ENCODE data around the gene HAGHL.

Gene HAGHL

DNA sequence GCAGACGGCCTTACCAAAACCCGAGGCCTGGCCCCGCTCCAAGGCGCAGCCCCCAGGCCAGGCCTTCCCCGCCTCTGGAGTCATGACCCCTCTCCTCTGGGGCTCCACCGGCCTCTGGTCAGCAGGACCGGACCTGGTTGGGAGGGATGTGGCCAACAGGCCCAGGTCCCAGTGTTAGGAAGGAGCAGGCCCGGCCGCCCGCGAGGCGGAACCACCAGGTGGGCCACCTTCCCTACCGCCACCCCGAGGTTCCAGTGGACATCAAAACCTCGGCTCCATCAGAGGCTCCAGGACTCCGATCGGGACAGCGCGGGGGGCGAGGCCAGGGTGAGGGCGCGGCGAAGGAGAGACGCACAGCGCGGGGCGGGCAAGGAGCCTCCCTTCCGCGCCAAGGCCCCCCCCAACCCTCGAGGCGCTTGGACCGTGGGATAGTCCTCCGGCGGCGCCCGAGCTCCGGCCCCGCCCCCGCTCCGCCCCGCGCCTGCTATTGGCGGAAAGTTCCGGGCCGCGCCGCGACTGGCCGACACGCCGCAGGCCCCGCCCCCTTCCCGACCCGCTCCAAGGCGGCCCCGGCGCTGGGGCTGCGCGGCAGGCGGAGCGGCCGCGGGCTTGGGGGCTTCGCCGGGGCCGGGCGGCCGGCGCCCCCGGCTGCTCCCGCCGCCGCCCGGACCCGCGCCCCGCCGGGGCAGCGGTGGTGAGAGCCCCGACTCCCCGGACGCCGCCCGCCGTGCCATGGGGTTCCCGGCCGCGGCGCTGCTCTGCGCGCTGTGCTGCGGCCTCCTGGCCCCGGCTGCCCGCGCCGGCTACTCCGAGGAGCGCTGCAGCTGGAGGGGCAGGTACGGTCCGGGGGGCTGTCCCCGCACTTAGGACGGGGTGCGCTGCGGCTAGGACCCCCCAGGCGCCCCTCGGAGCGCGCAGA lies 12.1 kb upstream of the HAGHL start, which contains the start of gene METRN:
METRN (plus strand) TSS at position 561 of the 919 bp plus-strand sequence; CDS start at position 733, 172 bp downstream.
- peak within 1 kb of the TSS; percentile 74 for H3K9ac ChIP-seq (ENCODE audit: low read depth, low read length)
- peak; percentile 93 for DNase-seq

DNA sequence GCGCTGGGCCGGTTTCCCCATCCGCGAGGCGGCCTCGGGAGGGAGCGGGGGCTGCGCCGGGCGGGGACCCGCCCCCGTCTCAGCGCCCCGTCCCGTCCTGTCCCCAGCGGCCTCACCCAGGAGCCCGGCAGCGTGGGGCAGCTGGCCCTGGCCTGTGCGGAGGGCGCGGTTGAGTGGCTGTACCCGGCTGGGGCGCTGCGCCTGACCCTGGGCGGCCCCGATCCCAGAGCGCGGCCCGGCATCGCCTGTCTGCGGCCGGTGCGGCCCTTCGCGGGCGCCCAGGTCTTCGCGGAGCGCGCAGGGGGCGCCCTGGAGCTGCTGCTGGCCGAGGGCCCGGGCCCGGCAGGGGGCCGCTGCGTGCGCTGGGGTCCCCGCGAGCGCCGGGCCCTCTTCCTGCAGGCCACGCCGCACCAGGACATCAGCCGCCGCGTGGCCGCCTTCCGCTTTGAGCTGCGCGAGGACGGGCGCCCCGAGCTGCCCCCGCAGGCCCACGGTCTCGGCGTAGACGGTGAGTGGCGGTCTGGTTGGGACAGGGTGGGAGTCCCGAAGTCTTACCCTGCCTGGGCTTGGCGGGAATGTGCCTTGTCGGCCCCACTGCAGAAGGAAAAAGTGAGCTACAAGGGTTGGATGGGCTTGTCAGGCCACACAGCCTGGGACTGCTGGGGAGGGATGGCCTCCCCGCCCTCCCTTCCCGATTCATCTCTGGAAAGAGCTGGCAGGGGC lies 11.3 kb upstream of the HAGHL start:
- peak overlapping the region; percentile 47; the same call in 1 of the 2 replicates for H3K27ac ChIP-seq (ENCODE audit: low read length)
- peak overlapping the region; percentile 67 to 75; a peak in 3 of 4 replicates for H3K4me3 ChIP-seq (ENCODE audit: low read depth in 1 of 2, low read length in 2 of 2)
- TF ChIP-seq CTCF (IDR thresholded peaks at IDR 0.05; ENCODE audit: borderline replicate concordance, extremely low read depth, low read length, poor library complexity, severe bottlenecking) (peak; percentile 8), EZH2 (IDR thresholded peaks at IDR 0.05; ENCODE audit: borderline replicate concordance, low read depth, low read length, severe bottlenecking) (no peak)
- peak overlapping the region; percentile 71 for H2AFZ ChIP-seq (ENCODE audit: low read depth, low read length)
- peaks cover 65% of the 10 kb centered on the region for H3K4me1 ChIP-seq (ENCODE audit: insufficient read depth, low read length)
- peak overlapping the region; percentile 74 for H3K9ac ChIP-seq (ENCODE audit: low read depth, low read length)
- H3K36me3 ChIP-seq (ENCODE audit: insufficient read depth, low read length) = peaks cover 12% of the 10 kb centered on the region; the same call in 1 of the 2 replicates
- H3K4me2 ChIP-seq (ENCODE audit: insufficient read depth, low read length) = peak overlapping the region; percentile 68
- peaks cover 45% of the 10 kb centered on the region for H4K20me1 ChIP-seq (ENCODE audit: insufficient read depth, low read length)
- no peaks in the 10 kb centered on the region for H3K9me3 ChIP-seq (ENCODE audit: insufficient read depth, low read length, severe bottlenecking)
- peak; percentile 28 for DNase-seq
- H3K79me2 ChIP-seq (ENCODE audit: insufficient read depth, low read length) = peaks cover 18% of the 10 kb centered on the region
- H3K27me3 ChIP-seq (ENCODE audit: insufficient read depth, low read length, poor library complexity) = peaks cover 6% of the 10 kb centered on the region
- ATAC-seq (ENCODE audit: insufficient read depth, low read depth) = peak; percentile 10; the same call in 2 of the 3 replicates

More for the DNA sequence above, 12.1 kb upstream of the HAGHL start, which contains the start of gene METRN:
- Histone ChIP-seq H3K9me3 (ENCODE audit: insufficient read depth, low read length, severe bottlenecking) (no peaks in the 10 kb centered on the region), H3K4me2 (ENCODE audit: insufficient read depth, low read length) (peak within 1 kb of the TSS; percentile 68), H3K27ac (ENCODE audit: low read length) (peak within 1 kb of the TSS; percentile 52), H3K4me3 (ENCODE audit: low read depth in 1 of 2, low read length in 2 of 2) (peak within 1 kb of the TSS; percentile 67 to 75; a peak in 3 of 4 replicates), H3K36me3 (ENCODE audit: insufficient read depth, low read length) (peaks cover 12% of the 10 kb centered on the region; the same call in 1 of the 2 replicates), H4K20me1 (ENCODE audit: insufficient read depth, low read length) (peaks cover 42% of the 10 kb centered on the region), H3K27me3 (ENCODE audit: insufficient read depth, low read length, poor library complexity) (no peaks in the 10 kb centered on the region), H3K79me2 (ENCODE audit: insufficient read depth, low read length) (peaks cover 18% of the 10 kb centered on the region), H2AFZ (ENCODE audit: low read depth, low read length) (peak within 1 kb of the TSS; percentile 71), H3K4me1 (ENCODE audit: insufficient read depth, low read length) (peaks cover 57% of the 10 kb centered on the region)
- ATAC-seq (ENCODE audit: insufficient read depth, low read depth) = peak; percentile 91
- TF ChIP-seq CTCF (IDR thresholded peaks at IDR 0.05; ENCODE audit: borderline replicate concordance, extremely low read depth, low read length, poor library complexity, severe bottlenecking) = no peak
- TF ChIP-seq EZH2 (IDR thresholded peaks at IDR 0.05; ENCODE audit: borderline replicate concordance, low read depth, low read length, severe bottlenecking) = no peak

- DNase-seq (no peak), ATAC-seq (ENCODE audit: insufficient read depth, low read depth) (no peak)
- H3K4me1 ChIP-seq (ENCODE audit: insufficient read depth, low read length) = peaks cover 71% of the 10 kb centered on the region
- H3K4me3 ChIP-seq (ENCODE audit: low read depth in 1 of 2, low read length in 2 of 2) = peak overlapping the region; percentile 67 to 75; a peak in 3 of 4 replicates
- peak overlapping the region; percentile 68 for H3K4me2 ChIP-seq (ENCODE audit: insufficient read depth, low read length)
- H3K9me3 ChIP-seq (ENCODE audit: insufficient read depth, low read length, severe bottlenecking) = no peaks in the 10 kb centered on the region
- H3K36me3 ChIP-seq (ENCODE audit: insufficient read depth, low read length) = peaks cover 12% of the 10 kb centered on the region; the same call in 1 of the 2 replicates
- H3K9ac ChIP-seq (ENCODE audit: low read depth, low read length) = peak overlapping the region; percentile 74
- H3K27me3 ChIP-seq (ENCODE audit: insufficient read depth, low read length, poor library complexity) = peaks cover 6% of the 10 kb centered on the region
- peaks cover 44% of the 10 kb centered on the region for H4K20me1 ChIP-seq (ENCODE audit: insufficient read depth, low read length)
- TF ChIP-seq CTCF (IDR thresholded peaks at IDR 0.05; ENCODE audit: borderline replicate concordance, extremely low read depth, low read length, poor library complexity, severe bottlenecking) (no peak), EZH2 (IDR thresholded peaks at IDR 0.05; ENCODE audit: borderline replicate concordance, low read depth, low read length, severe bottlenecking) (no peak)
- H3K79me2 ChIP-seq (ENCODE audit: insufficient read depth, low read length) = peaks cover 18% of the 10 kb centered on the region
- H2AFZ ChIP-seq (ENCODE audit: low read depth, low read length) = no peak overlapping the region
- H3K27ac ChIP-seq (ENCODE audit: low read length) = 0 out of 2 replicates have a peak overlapping the region, but pooled peaks have one; percentile 33
Measured at GRCh38 chr16:716200-716568, 10.7 kb upstream of the HAGHL start.
